PFSK-1 (cell line): ENCODE data around the gene SAA1.

Source experiments
- FOXP2 ChIP-seq: optimal IDR thresholded peaks from 2 replicates; pipeline ENCODE3; 2011; ENCODE audit warnings: borderline replicate concordance, control low read depth, inconsistent platforms; ENCODE audit not compliant: insufficient read depth; ENCODE audit errors: extremely low read length, extremely low read depth
- POLR2AphosphoS5 ChIP-seq: IDR thresholded peaks from 2 replicates; pipeline ENCODE4 v1.6.1; 2012; ENCODE audit warnings: low read depth, mild to moderate bottlenecking, control low read depth, low read length, moderate library complexity
- SIN3A ChIP-seq: IDR thresholded peaks from 2 replicates; pipeline ENCODE4 v1.6.1; 2012; ENCODE audit warnings: mild to moderate bottlenecking, low read length, moderate library complexity, borderline replicate concordance; ENCODE audit not compliant: insufficient read depth
- TAF1 ChIP-seq: IDR thresholded peaks from 2 replicates; pipeline ENCODE4 v1.6.1; 2012; ENCODE audit warnings: low read length, control low read depth, borderline replicate concordance; ENCODE audit not compliant: insufficient read depth
- TF ChIP-seq, protein P1 (sequence below), 2 experiments: IDR thresholded peaks; 2 replicates each; pipeline versions ENCODE4 v1.6.1 to v1.8.0; 2011 to 2012; ENCODE audit warnings: low read depth in 2 of 2, low read length in 2 of 2, control low read depth in 1 of 2, inconsistent platforms in 1 of 2, mild to moderate bottlenecking in 1 of 2, moderate library complexity in 1 of 2; ENCODE audit not compliant: insufficient read depth in 1 of 2

Gene SAA1

DNA sequence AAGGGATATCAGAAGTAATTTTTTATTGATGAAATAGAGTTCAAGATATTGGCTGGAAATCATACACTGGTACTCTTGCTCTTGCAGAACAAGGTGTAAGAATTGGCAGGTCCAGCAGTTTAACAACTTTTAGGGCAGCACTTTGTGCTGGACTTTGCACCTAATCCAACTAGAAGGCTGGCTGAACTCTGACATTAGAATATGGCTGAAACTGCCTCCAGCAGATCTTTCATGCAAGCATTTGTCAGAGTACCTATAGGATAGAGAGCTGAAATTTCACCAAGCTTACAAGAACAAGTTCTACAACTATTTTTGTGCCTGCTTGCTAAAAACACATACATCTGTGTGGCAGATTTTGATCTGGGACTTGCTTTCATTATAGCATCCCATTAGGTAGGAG lies 38.7 kb downstream of the SAA1 start:
- TF ChIP-seq, protein P1, sequence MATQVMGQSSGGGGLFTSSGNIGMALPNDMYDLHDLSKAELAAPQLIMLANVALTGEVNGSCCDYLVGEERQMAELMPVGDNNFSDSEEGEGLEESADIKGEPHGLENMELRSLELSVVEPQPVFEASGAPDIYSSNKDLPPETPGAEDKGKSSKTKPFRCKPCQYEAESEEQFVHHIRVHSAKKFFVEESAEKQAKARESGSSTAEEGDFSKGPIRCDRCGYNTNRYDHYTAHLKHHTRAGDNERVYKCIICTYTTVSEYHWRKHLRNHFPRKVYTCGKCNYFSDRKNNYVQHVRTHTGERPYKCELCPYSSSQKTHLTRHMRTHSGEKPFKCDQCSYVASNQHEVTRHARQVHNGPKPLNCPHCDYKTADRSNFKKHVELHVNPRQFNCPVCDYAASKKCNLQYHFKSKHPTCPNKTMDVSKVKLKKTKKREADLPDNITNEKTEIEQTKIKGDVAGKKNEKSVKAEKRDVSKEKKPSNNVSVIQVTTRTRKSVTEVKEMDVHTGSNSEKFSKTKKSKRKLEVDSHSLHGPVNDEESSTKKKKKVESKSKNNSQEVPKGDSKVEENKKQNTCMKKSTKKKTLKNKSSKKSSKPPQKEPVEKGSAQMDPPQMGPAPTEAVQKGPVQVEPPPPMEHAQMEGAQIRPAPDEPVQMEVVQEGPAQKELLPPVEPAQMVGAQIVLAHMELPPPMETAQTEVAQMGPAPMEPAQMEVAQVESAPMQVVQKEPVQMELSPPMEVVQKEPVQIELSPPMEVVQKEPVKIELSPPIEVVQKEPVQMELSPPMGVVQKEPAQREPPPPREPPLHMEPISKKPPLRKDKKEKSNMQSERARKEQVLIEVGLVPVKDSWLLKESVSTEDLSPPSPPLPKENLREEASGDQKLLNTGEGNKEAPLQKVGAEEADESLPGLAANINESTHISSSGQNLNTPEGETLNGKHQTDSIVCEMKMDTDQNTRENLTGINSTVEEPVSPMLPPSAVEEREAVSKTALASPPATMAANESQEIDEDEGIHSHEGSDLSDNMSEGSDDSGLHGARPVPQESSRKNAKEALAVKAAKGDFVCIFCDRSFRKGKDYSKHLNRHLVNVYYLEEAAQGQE (IDR thresholded peaks at IDR 0.05; ENCODE audit: insufficient read depth in 1 of 2, low read depth in 2 of 2, low read length in 2 of 2), result no peak
- TF ChIP-seq TAF1 (no peak), FOXP2 (no peak), SIN3A (no peak), POLR2AphosphoS5 (no peak)

DNA sequence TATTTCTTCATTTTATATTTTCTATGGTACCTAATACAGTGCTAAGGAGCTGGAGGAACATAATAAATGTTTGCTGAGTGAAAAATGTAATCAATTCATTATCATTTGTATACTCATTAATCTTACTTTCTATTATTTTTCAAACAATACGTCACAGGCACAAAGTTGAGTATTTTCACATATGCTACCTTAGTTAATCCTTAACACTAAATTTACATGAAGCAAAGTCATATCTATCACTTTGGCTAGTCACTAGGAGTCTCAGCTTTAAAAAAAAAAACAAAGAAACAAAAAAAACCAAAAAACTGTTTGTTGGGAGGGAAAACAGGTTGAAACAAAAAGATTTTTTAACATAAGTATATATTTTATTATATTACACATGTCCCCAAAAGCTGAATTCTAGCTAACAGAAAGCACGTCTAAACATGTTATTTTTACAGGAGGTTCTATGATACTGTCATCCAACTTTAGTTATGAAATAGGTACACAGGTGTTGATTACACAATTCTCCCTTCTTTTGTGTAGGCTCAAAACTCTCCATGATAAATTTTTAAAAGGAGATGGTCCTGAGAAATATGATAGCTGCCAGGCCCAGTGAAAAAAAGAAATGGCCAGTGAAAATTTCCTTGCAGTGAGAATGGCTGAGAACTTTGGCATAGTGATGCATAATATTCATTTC lies 41.5 kb downstream of the SAA1 start:
- TF ChIP-seq, protein P1 (IDR thresholded peaks at IDR 0.05; ENCODE audit: insufficient read depth in 1 of 2, low read depth in 2 of 2, low read length in 2 of 2), result no peak
- TF ChIP-seq TAF1, result no peak
- no peak for TF ChIP-seq SIN3A
- no peak for TF ChIP-seq POLR2AphosphoS5
- TF ChIP-seq FOXP2, result no peak

DNA sequence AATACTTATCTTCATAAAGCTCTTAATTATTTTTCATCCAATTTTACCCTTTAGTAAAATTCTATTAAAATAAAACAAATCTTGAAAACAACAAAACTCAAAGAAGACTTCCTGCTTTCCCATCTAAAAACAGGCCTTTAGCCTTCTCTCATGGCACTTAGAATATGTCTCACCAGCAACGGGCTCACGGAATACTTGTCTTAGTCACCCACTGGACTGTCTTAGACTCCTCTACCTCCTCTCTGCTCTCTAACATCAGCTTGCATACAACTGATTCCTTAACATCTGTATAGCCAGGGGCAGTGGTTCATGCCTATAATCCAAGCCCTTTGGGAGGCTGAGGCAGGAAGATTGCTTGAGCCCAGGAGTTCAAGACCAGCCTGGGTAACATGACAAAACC lies 42.2 kb downstream of the SAA1 start:
- no peak for TF ChIP-seq POLR2AphosphoS5
- TF ChIP-seq, protein P1 (IDR thresholded peaks at IDR 0.05; ENCODE audit: insufficient read depth in 1 of 2, low read depth in 2 of 2, low read length in 2 of 2), result no peak
- TF ChIP-seq SIN3A, result no peak
- TF ChIP-seq FOXP2, result no peak
- no peak for TF ChIP-seq TAF1

DNA sequence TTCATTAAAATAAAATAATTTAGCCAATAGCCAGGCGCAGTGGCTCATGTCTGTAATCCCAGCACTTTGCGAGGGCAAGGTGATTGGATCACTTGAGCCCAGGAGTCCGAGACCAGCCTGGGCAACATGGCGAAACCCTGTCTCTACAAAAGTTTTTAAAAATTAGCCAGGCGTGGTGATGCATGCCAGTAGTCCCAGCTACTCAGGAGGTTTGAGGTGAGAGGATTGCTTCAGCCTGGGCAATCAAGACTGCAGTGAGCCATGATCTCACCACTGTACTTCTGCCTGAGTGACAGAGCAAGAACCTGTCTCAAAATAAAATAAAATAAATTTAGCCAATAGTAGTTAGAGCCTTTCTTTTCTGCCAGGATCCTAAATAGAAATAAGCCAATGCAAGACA lies 43.6 kb downstream of the SAA1 start:
- TF ChIP-seq, protein P1 (IDR thresholded peaks at IDR 0.05; ENCODE audit: insufficient read depth in 1 of 2, low read depth in 2 of 2, low read length in 2 of 2), result no peak
- no peak for TF ChIP-seq POLR2AphosphoS5
